Fibroblast of upper back skin (primary cell): Measurements from ENCODE around the gene SH3PXD2B.
"Not testable (repeated sequence)": the region's sequence is repeated elsewhere in the genome, so short reads cannot be mapped to it uniquely, and the experiment has no call there.

Experiments used
- DNase-seq: peaks from one replicate; pipeline ENCODE4 v3.0.0-alpha.2; 2013

Gene SH3PXD2B

DNA sequence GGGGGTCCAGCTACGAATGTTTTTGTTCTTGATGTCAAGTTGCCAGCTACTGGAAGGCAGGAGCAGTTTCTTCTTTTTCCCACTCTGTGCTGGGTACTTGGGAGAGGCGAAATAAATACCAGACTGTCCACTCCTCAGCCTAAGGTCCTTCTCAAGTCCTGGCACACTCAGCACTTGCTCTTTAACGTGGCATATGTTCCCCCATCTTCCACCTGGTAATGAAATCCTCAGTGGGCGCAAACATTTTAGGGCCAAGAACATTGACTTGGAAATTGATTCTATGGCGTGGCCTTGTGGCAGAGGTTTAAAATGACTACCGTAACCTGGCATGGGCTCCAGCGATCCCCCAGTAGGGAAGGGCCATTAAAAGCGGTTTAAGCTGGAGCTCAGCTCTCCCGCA, 119.7 kb downstream of the SH3PXD2B start:
- no peak for DNase-seq

DNA sequence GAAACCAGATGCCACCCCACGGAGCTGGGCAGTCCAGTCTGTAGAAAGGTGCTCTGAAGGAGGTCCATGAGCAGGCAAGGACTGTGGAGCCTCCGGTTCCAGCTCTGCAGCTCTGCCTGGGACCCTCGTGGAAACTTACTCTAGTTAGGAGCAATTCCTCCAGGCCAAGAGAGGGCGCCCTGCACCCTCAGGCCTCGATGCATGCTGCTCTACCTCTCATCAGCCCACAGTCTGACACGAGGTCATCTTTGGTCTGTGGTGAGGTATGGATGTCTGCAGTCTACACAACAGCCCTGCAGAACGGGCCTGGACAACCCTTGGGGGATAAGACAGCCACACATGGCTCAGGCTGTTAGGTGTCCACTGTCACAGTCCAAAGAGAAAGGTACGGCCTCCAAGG, 120.1 kb downstream of the SH3PXD2B start:
- DNase-seq, result no peak

DNA sequence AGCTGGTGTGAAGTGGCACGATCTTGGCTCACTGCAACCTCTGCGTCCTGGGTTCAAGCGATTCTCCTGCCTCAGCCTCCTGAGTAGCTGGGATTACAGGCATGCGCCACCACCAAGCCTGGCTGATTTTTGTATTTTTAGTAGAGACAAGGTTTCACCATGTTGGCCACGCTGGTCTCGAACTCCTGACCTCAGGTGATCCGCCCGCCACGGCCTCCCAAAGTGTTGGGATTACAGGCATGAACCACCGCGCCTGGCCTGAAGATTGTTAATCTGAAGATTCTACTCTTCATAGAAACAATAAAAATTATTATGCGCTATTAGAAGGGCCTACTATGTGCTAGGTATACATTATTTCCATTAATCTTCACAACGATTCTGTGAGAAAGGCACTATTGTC, 127.4 kb downstream of the SH3PXD2B start:
- not testable (repeated sequence) for DNase-seq

DNA sequence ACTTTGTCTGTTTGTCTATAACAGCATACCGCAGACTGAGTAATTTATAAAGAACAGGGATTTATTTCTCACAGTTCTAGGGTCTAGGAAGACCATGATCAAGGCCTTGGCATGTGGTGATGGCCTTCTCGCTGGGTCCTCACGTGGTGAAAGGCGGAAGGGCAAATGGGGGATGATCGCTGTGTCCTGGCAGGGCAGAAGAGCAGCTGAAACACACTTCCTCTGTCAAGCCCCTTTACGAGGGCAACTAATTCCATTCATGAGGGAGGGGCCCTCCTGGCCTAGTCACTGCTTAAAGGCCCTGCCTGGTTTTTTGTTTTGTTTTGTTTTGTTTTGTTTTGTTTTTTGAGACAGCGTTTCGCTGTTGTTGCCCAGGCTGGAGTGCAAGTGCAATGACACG, 128.9 kb downstream of the SH3PXD2B start:
- no peak for DNase-seq

DNA sequence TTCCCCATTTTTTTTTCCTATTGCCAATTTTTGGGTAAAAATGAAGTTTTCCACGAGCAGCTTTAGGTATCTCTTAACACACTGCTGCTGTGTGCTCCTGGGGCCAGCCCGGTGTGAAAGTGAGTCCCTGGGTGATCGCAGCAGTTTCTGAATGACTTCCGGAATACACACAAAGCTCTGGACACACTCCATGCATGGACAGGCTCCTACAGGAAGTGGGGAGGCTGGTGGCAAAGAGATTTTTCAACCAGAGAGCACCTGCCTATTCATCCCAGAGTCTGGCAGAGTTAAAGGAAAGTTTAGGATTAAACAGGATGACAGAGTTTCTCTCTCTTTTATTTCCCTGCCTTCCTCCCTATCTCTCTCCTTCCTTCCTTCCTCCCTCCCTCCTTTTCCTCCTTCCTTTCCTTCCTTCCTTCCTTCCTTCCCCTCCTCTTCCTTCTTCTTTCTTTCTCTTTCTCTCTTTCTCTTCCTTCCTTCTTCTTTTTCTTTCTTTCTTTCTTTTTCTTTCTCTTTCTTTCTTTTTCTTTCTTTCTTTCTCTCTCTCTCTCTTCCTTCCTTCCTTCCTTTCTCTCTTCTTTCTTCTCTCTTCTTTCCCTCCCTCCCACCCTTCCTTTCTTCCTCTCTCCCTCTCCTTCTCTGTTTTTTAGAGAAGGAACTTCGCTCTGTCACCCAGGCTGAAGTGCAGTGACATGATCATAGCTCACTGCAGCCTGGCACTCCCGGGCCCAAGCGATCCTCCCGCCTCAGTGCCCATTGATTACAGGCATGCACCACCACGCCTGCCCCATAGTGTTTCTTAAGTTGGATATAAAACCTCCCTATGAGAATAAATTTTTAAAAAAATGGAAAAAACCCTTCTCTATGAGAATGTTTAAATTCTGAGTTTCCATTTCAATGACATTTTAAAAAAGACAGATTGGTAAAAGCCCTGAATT, 132.0 kb downstream of the SH3PXD2B start:
- DNase-seq, result no peak

DNA sequence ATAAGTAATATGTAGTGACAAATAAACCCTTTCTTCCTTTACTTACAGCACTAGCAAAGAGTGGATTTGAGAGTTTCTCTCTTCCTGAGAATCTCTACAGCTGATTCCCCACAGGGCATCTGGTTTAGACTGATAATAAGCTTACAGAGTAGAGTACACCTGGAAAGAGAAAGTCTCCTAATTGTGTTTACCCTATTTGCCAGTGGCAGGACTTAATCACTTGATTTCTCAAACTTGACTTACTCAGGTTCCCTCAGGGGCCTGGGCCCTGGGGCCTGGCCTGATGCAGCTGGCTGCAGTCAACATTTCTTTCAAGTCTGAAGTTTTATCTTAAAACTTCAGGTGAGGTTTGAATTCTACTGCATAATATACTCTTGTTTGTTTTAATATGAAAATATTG, 132.7 kb downstream of the SH3PXD2B start:
- no peak for DNase-seq

DNA sequence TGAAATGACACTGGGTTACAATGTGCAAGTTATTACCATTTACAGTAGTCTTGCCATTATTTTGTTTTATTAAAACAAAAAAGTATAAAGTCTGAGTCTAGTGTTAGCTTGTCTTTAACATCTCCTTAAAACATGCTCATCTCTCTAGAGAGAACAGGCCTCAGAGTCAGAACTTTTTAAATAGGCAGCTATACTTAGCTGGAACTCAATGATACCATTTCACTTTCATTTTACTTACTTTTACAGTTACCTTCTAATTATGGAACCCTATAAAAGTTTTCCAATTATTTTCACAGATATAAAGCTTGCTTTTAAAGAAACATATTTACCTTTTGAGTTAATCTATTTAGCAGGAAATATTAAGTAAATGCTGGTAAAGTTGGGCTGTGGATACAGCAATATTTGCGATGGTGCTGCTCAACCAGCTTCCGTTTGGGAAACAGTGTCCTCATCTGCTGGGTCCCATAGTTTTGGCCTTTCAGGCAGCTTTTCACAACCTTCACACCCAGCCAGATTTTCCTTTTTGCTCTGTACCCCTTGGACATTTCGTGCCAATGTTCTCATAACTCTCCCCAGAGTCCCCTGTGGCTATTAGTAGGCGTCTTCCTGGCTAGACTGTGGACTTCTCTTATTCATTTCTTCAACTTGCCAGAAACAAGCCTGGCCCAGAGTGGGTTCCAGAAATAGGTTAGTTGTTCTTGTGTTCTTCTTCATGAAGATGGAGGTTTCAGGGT, 134.4 kb downstream of the SH3PXD2B start:
- DNase-seq, result no peak

DNA sequence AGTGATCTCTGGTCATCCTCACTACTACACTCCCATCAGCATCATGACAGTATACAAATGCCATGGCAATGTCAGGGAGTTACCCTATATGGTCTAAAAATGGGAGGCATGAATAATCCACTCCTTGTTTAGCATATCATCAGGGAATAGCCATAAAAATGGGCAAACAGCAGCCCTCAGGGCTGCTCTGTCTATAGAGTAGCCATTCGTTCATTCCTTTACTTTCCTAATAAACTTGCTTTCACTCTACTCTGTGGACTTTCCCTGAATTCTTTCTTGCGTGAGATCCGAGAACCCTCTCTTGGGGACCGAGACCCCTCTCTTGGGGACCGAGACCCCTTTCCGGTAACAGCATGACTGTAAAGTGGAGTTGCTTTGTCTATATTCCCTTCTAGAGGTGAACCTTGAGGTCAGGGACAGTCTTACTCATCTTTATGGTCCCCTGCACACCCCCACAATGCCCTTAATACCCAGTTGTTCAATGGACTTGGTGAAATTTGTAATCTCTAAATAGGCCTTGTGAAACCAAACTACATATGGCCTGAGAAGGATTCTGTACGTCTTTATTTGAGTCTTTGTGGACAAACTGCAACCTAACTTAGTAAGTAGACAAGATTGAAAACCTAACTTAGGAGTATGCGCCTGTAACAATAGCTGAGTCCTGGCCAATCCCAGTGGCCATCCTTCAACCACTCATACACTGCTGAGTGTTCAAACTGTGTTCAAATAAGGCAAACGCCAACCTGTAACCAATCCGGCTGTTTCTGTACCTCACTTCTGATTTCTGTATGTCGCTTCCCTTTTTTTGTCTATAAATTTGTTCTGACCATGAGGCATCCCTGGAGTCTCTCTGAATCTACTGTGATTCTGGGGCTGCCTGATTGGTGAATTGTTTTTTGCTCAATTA, 138.5 kb downstream of the SH3PXD2B start:
- no peak for DNase-seq

DNA sequence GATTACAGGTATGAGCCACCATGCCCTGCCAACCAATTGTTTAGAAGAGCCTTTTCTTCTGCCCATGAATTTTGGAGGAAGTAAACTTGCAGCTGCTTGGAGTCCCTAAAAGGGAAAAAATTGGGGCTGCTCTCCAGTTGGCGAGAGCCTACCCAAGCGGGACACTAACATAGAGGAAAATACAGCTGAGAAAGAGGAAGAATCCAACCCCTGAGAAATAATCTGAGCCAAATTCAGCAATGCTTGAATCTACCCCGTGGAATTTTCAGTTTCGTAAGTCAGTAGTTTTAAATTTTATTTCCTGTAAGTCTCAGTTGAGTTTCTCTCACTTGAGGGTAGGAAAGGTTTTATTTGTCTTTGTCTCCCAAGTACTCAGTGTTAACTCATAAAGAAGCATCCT, 140.4 kb downstream of the SH3PXD2B start:
- no peak for DNase-seq

DNA sequence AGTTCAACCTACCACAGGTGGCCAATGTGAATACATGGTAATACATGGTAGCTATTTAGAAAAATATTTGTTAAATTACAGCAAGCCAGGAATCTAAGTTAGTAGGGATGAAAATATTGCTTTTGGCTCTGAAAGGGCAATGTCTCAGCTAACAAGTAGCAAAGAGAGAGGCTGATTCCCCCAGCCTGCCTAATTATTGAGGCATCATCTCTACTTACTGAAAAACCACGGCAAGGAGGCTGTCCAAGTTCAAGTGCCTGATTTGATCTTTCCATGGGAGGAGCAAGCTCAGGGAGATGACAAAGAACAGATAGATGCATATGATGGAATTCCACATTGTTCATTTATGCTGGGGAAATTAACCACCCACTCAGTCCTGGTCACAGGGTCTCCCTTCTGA, 142.0 kb downstream of the SH3PXD2B start:
- no peak for DNase-seq

DNA sequence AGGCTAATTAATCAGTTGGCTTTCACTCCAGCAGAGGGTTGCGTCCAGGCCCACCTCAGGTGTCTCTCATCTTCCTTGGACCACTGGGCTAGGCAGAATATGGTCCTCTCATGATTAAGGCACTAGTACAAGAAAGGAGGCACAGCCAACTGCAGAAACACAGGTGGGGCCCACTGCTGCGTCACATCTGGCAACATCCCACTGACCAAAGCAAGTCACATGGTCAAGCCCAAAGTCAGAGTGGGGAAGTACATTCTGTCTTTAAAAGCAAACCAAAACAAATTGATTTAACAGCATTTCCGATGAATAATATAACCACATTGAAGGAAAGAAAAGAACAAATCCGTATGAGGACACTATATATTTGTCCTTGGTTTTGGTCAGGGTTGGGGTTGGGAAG, 142.7 kb downstream of the SH3PXD2B start:
- no peak for DNase-seq

DNA sequence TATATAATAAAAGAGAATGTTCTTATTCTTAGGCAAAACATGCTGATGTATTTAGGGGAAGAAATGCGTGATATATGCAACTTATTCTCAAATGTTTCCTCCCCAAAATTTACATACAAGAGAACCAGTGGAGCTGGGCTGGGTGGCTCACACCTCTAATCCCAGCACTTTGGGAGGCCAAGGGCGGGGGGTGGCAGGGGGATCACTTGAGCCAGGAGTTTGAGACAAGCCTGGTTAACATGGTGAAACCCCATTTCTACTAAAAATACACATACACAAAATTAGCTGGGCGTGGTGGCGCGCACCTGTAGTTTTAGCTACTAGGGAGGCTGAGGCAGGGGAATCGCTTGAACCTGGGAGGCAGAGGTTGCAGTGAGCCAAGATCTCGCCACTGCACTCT, 143.3 kb downstream of the SH3PXD2B start:
- no peak for DNase-seq

DNA sequence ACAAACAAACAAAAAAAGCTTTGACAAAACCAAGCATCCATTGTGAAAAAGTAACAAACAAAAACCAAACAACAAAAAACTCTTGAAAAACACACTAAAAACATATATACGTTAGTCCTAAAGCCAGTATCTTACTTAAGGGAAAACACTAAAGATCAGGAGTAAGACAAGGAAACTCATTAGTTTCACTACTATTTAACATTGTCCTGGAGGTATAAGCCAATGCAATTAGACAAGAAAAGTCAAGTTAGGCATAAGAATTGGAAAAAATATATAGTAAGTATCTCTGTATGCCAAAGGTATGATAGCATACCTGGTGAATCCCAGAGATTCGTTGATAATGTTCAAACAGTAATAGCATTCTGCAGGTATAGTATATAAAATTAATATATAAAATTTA, 148.9 kb downstream of the SH3PXD2B start:
- DNase-seq, result no peak

DNA sequence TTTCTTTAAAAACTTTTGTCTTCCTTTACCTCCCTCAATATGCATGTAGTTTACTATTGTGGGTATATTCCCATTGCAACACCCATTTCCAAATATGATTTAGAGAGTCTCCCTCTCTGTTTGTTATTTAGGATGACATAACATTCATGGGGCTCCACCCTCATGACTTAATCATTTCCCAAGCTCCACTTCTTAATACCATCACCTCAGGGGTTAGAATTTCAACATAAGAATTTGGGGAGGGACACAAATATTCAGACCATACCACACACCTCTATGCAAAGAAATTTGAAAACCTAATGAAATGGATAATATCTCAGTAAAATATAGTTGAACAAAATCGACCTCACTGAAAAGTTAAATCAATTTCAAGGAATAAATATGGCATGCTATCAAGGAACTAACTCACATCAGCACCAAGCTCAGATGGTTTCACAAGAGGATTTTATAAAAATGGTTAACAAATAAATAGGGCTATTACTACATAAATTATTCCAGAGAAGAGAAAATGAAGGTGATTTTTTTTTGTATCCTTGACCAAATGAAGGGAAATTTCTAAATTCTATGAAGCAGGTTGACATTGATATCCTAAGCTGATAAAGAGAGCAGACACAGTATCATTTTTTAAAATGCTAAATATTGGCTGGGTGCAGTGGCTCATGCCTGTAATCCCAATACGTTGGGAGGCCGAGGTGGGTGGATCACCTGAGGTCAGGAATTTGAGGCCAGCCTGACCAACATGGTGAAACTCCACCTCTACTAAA, 150.6 kb downstream of the SH3PXD2B start:
- no peak for DNase-seq

DNA sequence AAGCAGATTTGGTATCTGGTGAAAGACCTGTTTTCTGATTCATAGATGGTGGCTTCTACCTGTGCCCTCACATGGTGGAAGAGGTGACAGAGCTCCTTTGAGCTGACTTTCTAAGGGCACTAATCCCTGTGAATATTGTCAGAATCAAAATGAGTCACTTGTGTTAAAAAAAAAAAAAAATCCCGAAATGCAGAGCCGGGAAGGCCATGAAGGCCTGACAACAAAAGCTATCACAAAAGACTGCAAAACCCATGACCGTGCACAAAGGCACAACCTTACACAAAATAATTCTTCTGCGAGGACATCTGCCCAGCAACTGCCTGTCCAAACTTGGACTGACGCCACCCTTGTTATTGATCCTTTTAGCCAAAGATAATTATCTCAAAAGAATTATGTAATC, 151.2 kb downstream of the SH3PXD2B start:
- no peak for DNase-seq

DNA sequence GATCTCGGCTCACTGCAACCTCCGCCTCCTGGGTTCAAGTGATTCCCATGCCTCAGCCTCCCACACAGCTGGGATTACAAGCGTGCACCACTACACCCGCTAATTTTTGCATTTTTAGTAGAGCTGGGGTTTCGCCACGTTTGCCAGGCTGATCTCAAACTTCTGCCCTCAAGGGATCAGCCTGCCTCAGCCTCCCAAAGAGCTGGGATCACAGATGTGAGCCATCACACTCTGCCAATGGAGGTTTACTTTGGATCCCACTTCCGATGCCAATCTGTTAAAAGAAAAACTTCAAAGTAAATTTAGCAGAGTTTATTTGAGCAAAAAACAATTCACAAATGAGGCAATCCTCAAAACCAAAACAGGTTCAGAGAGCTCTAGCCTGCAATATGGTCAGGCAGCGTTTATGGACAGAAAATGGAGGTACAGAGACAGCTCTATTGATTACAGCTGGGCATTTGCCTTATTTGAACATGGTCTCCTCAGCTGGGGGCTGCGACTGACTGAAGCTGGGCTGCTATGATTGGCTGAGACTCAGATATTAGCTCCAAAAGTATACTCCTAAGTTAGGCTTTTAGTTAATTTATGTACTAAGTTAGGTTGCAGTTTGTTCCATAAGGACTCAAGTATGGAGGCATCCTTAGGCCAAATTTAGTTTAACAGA, 152.1 kb downstream of the SH3PXD2B start:
- DNase-seq, result no peak

DNA sequence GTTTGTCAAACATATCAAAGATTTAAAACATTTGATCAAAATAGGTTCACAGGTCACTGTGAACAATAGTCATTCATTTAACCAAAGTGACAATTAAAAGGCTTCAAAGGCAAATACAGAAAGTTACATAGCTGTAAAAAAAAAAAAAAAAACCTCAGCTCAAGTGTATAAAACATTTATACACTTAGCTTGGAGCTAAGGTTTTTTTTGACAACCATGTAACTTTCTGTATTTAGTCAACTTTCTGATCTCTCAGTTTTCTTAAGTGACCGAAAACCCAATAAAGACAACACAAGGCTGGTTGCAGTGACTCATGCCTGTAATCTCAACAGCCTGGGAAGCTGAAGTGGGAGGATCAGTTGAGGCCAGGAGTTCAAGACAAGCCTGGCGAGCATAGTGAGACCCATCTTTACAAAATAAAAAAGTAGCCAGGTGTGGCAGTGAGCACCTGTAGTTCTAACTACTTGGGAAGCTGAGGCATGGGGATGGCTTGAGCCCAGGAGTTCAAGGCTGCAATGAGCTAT, 154.3 kb downstream of the SH3PXD2B start:
- DNase-seq, result no peak

DNA sequence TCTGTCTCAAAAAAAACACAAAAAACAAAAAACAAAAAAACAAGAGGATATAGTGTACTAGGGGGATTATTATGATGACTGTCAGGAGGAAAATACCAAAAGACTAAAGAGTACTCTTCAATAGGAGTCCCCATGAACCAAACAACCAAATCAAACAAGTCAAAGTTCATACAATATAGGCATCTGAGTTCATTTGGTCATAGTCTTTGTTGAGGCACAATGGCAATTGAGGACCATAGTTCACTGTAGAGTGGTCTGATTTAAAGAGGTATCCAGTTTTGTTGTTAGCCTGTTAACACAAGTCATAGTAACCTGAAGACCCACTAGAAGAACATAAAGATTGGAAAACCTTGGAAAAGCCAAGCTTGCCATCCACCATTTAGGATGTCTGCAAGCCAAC, 159.5 kb downstream of the SH3PXD2B start:
- no peak for DNase-seq

DNA sequence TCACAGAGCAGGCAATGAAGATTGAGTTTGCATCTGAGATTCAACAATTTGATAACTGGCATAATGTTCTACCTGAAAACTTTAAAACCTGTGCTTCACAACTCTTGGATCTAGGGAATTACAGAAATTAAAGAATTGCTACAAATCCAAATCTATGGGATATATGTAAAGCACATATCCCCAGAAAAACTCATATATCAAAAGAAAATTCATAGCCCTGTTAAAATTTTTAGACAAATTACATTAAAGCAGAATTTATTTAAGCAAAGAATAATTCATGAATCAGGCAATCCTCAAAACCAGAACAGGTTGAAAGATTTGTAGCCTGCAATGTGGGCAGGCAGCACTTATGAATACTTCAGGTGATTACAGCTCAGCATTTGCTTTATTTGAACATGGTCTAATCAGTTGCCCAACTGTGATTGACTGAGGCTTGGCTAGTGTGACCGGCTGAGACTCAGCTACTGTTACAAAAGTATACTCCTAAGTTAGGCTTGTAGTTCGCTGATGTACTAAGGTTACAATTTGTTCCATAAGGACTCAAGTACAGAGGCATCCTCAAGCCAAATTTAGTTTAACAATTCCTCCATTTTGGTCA, 160.5 kb downstream of the SH3PXD2B start:
- no peak for DNase-seq

DNA sequence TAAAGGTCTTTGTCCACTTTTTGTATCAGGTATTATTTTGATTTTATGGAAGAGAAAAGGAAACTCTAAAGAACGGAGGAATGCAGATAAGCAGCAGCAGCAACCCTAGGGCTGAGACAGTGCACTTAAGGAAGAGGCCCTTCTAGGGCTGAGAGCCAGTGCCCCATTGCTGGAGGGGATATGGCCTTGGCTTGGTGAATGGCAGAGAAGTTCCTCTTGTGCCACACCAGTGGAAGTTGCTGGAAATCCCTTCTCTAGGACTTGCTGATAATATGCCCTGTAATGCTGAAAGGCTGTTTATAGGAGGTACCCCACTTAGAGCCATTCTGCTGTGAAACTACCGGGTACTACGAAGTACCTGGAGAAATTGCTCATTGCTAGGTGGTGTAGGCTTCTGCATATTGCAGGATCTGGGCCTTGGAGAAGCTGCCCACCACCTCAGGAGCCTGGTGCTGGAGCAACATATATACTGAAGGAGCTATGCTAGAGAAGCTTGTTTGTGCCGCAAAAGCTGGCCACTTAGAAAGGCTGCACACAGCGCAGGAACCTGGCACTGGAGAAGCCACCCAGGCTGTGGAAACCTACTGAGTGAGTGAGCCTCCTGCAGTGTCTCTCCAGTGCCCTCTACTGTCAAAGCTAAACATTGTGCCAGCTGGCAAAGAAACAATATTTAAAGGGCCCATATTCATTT, 161.1 kb downstream of the SH3PXD2B start:
- DNase-seq, result peak; percentile 76
